ENCODE results near the gene ADAMTSL2.

DNA sequence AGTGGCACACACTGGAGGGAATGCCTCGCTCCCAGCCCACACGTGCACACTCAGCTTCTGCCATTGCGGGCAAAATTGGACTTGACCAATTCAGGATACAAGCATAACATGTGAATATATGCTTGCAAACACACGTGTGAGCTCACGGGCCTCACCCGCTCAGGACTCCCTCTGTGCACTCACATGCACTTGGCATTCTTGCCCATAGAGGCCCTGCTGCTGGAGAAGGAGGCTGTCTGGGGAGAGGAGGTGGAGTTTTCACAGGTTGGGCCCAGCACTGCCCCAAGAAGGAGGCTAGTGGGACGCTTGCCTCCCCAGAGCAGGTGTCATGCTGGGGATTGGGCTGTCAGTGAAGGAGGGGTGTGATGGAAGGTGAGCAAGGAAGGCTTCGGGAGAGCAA is 11.4 kb upstream of the ADAMTSL2 start:
- TF ChIP-seq JUND (IDR thresholded peaks at IDR 0.05) (no peak), YY1 (IDR thresholded peaks at IDR 0.05) (no peak), TAF1 (conservative IDR thresholded peaks at IDR 0.05) (no peak), RAD21 (IDR thresholded peaks at IDR 0.05) (no peak), GABPA (IDR thresholded peaks at IDR 0.05 in 1 of 2, conservative IDR thresholded peaks at IDR 0.05 in 1 of 2) (no peak), HNF4G (IDR thresholded peaks at IDR 0.05) (no peak), FOXA1 (IDR thresholded peaks at IDR 0.05) (no peak), SP1 (IDR thresholded peaks at IDR 0.05) (no peak), NR2F2 (IDR thresholded peaks at IDR 0.05) (no peak)
- TF ChIP-seq, protein P1, sequence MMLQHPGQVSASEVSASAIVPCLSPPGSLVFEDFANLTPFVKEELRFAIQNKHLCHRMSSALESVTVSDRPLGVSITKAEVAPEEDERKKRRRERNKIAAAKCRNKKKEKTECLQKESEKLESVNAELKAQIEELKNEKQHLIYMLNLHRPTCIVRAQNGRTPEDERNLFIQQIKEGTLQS (IDR thresholded peaks at IDR 0.05), result no peak
- TF ChIP-seq, protein P2, sequence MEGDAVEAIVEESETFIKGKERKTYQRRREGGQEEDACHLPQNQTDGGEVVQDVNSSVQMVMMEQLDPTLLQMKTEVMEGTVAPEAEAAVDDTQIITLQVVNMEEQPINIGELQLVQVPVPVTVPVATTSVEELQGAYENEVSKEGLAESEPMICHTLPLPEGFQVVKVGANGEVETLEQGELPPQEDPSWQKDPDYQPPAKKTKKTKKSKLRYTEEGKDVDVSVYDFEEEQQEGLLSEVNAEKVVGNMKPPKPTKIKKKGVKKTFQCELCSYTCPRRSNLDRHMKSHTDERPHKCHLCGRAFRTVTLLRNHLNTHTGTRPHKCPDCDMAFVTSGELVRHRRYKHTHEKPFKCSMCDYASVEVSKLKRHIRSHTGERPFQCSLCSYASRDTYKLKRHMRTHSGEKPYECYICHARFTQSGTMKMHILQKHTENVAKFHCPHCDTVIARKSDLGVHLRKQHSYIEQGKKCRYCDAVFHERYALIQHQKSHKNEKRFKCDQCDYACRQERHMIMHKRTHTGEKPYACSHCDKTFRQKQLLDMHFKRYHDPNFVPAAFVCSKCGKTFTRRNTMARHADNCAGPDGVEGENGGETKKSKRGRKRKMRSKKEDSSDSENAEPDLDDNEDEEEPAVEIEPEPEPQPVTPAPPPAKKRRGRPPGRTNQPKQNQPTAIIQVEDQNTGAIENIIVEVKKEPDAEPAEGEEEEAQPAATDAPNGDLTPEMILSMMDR (IDR thresholded peaks at IDR 0.05; ENCODE audit: low read depth, low read length, missing input control), result no peak
- TF ChIP-seq, protein P3, sequence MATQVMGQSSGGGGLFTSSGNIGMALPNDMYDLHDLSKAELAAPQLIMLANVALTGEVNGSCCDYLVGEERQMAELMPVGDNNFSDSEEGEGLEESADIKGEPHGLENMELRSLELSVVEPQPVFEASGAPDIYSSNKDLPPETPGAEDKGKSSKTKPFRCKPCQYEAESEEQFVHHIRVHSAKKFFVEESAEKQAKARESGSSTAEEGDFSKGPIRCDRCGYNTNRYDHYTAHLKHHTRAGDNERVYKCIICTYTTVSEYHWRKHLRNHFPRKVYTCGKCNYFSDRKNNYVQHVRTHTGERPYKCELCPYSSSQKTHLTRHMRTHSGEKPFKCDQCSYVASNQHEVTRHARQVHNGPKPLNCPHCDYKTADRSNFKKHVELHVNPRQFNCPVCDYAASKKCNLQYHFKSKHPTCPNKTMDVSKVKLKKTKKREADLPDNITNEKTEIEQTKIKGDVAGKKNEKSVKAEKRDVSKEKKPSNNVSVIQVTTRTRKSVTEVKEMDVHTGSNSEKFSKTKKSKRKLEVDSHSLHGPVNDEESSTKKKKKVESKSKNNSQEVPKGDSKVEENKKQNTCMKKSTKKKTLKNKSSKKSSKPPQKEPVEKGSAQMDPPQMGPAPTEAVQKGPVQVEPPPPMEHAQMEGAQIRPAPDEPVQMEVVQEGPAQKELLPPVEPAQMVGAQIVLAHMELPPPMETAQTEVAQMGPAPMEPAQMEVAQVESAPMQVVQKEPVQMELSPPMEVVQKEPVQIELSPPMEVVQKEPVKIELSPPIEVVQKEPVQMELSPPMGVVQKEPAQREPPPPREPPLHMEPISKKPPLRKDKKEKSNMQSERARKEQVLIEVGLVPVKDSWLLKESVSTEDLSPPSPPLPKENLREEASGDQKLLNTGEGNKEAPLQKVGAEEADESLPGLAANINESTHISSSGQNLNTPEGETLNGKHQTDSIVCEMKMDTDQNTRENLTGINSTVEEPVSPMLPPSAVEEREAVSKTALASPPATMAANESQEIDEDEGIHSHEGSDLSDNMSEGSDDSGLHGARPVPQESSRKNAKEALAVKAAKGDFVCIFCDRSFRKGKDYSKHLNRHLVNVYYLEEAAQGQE (IDR thresholded peaks at IDR 0.05), result no peak
- TF ChIP-seq, protein P4, sequence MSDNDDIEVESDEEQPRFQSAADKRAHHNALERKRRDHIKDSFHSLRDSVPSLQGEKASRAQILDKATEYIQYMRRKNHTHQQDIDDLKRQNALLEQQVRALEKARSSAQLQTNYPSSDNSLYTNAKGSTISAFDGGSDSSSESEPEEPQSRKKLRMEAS (IDR thresholded peaks at IDR 0.05), result no peak
- TF ChIP-seq, protein P5, sequence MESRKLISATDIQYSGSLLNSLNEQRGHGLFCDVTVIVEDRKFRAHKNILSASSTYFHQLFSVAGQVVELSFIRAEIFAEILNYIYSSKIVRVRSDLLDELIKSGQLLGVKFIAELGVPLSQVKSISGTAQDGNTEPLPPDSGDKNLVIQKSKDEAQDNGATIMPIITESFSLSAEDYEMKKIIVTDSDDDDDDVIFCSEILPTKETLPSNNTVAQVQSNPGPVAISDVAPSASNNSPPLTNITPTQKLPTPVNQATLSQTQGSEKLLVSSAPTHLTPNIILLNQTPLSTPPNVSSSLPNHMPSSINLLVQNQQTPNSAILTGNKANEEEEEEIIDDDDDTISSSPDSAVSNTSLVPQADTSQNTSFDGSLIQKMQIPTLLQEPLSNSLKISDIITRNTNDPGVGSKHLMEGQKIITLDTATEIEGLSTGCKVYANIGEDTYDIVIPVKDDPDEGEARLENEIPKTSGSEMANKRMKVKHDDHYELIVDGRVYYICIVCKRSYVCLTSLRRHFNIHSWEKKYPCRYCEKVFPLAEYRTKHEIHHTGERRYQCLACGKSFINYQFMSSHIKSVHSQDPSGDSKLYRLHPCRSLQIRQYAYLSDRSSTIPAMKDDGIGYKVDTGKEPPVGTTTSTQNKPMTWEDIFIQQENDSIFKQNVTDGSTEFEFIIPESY (IDR thresholded peaks at IDR 0.05), result no peak
